IPS-20b (cell line): ENCODE data around the gene PSMA6.
A peak's percentile ranks its signal among the peaks of the same experiment; 100 is the strongest.
"Not testable (repeated sequence)": the region's sequence is repeated elsewhere in the genome, so short reads cannot be mapped to it uniquely, and the experiment has no call there.

Experiments
- H3K27ac ChIP-seq: one replicate; pipeline ENCODE4 v1.5.1; 2013; ENCODE audit warnings: low read length
- H3K27me3 ChIP-seq: 2 replicates; pipeline ENCODE4 v1.6.1; 2013; ENCODE audit warnings: mild to moderate bottlenecking, low read length, inconsistent platforms; ENCODE audit not compliant: insufficient read depth
- H3K36me3 ChIP-seq: 2 replicates; pipeline ENCODE4 v1.6.1; 2013; ENCODE audit warnings: low read depth, mild to moderate bottlenecking, inconsistent platforms, low read length, moderate library complexity; ENCODE audit not compliant: insufficient read depth
- H3K4me1 ChIP-seq: 2 replicates; pipeline ENCODE4 v1.6.1; 2013; ENCODE audit warnings: mild to moderate bottlenecking, control low read depth, inconsistent platforms, low read length, moderate library complexity; ENCODE audit not compliant: insufficient read depth
- H3K4me3 ChIP-seq: 2 replicates; pipeline ENCODE4 v1.5.1; 2013; ENCODE audit warnings: mild to moderate bottlenecking, low read length, inconsistent platforms
- H3K9ac ChIP-seq: 2 replicates; pipeline ENCODE4 v1.6.1; 2013; ENCODE audit warnings: low read depth, mild to moderate bottlenecking, inconsistent platforms, low read length, moderate library complexity
- H3K9me3 ChIP-seq: 2 replicates; pipeline ENCODE4 v1.6.1; 2013; ENCODE audit warnings: mild to moderate bottlenecking, low read depth, low read length, inconsistent platforms; ENCODE audit not compliant: insufficient read depth

Gene PSMA6

GRCh38 chr14:35339761-35340406, 47.7 kb downstream of the PSMA6 start:
- no peak overlapping the region for H3K27ac ChIP-seq
- no peaks in the 10 kb centered on the region for H3K36me3 ChIP-seq
- no peaks in the 10 kb centered on the region for H3K9me3 ChIP-seq
- H3K4me3 ChIP-seq, result no peak overlapping the region
- no peak overlapping the region for H3K9ac ChIP-seq
- H3K27me3 ChIP-seq, result no peaks in the 10 kb centered on the region
- H3K4me1 ChIP-seq, result peaks cover 8% of the 10 kb centered on the region; the same call in 1 of the 2 replicates

DNA sequence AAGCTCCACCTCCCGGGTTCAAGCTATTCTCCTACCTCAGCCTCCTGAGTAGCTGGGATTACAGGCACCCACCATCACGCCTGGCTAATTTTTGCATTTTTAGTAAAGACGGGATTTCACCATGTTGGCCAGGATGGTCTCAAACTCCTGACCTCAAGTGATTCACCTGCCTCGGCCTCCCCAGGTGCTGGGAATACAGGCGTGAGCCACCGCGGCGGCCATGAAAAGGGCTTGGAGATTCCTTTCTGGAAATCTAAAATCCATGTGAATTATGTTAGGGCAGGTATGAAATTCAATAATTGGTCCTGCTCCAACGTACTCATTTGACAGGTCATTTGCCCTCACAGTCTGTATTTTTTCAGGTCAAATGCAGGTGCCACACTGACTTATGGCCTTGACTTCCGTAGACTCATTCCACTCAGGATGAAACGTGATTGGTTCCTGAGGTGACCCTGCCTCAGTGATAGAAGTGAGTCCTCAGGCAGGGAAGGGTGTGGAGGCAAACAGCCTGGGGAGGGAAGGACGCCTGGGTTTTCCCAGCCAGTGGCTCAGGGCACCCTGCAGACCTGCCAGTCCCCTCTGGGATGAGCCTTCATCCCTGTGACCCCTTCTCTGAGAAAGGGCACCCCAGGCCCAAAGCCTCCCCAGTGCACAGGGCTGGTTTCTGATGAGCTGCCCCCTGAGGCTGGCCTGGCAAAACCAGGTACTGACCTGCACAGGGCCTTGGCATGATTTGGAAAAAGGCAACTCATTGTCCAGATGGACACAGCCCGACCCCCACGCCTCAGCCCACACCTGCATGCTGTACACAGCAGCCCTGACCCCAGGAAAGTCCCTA, 48.7 kb downstream of the PSMA6 start:
- Histone ChIP-seq H3K4me1 (peaks cover 8% of the 10 kb centered on the region; the same call in 1 of the 2 replicates), H3K4me3 (no peak overlapping the region), H3K9me3 (no peaks in the 10 kb centered on the region), H3K27me3 (no peaks in the 10 kb centered on the region), H3K36me3 (no peaks in the 10 kb centered on the region), H3K9ac (no peak overlapping the region), H3K27ac (no peak overlapping the region)

DNA sequence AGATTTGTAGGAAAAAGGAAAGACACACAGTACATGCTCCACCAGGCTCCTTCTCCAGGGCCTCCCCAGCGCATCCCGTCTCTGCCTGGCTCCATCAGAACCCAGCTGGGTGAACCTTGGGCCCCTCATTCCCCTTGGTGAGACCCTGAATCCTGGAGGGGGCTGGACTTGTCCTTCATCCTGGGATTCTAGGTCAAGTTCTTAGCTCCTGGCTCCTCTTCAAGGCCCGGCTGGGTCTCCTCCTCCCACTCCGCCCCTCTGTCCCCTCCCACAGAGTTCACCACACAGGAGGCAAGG, 49.2 kb downstream of the PSMA6 start:
- no peaks in the 10 kb centered on the region for H3K36me3 ChIP-seq
- H3K4me3 ChIP-seq, result no peak overlapping the region
- H3K27me3 ChIP-seq, result no peaks in the 10 kb centered on the region
- H3K4me1 ChIP-seq, result peaks cover 6% of the 10 kb centered on the region; the same call in 1 of the 2 replicates
- H3K27ac ChIP-seq, result no peak overlapping the region
- H3K9ac ChIP-seq, result no peak overlapping the region
- no peaks in the 10 kb centered on the region for H3K9me3 ChIP-seq

GRCh38 chr14:35341751-35342488, 49.7 kb downstream of the PSMA6 start:
- Histone ChIP-seq H3K36me3 (no peaks in the 10 kb centered on the region), H3K9ac (no peak overlapping the region), H3K9me3 (no peaks in the 10 kb centered on the region), H3K27ac (no peak overlapping the region), H3K27me3 (no peaks in the 10 kb centered on the region), H3K4me1 (peaks cover 2% of the 10 kb centered on the region; the same call in 1 of the 2 replicates), H3K4me3 (no peak overlapping the region)

DNA sequence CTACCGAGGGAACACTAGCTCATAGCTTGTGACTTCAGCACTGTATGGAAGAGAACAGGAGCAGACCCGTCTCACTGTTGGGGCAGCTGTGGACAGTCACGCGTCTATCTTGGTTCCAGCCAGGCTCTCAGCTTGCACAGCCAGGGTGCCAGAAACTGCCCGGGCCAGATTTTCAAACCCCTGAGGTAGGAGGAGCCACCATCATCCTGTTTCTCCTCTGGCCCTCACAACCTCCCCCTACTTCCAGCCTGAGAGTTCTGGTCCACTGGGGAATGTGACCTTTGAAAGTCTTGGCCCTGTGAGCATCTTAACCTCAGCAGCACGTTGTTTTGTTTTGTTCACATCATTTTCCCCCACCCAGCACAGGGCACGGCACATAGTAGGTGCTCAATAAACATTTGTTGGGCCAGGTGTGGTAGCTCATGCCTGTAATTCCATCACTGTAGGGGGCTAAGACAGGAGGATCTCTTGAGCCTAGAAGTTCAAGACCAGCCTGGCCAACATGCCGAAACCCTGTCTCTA, 50.4 kb downstream of the PSMA6 start:
- H3K4me1 ChIP-seq, result peaks cover 1% of the 10 kb centered on the region; the same call in 1 of the 2 replicates
- H3K27ac ChIP-seq, result no peak overlapping the region
- no peaks in the 10 kb centered on the region for H3K36me3 ChIP-seq
- H3K9me3 ChIP-seq, result no peaks in the 10 kb centered on the region
- H3K9ac ChIP-seq, result no peak overlapping the region
- H3K27me3 ChIP-seq, result no peaks in the 10 kb centered on the region
- H3K4me3 ChIP-seq, result no peak overlapping the region

DNA sequence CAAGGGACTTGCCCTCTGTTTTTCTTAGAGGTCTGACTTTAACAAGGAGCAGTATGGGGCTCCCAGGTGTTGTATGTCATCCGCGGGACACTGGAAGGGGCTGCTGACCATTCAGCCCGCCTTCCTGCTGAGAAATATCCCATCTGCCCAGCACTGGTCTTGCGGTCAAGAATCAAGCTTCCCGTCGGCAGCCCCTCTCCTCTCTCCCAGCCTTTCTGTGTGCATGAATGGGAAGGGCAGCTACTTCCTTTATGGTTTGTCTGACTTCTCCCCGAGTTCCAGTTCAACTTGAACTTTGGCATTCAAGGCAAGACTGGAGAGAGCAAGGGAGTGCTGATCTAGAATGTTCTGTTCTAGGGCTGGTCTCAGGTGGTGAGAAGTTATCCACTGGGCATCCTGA, 51.5 kb downstream of the PSMA6 start:
- Histone ChIP-seq H3K27ac (no peak overlapping the region), H3K36me3 (no peaks in the 10 kb centered on the region), H3K27me3 (no peaks in the 10 kb centered on the region), H3K4me3 (no peak overlapping the region), H3K9me3 (no peaks in the 10 kb centered on the region), H3K4me1 (peaks cover 6% of the 10 kb centered on the region; the same call in 1 of the 2 replicates), H3K9ac (no peak overlapping the region)

DNA sequence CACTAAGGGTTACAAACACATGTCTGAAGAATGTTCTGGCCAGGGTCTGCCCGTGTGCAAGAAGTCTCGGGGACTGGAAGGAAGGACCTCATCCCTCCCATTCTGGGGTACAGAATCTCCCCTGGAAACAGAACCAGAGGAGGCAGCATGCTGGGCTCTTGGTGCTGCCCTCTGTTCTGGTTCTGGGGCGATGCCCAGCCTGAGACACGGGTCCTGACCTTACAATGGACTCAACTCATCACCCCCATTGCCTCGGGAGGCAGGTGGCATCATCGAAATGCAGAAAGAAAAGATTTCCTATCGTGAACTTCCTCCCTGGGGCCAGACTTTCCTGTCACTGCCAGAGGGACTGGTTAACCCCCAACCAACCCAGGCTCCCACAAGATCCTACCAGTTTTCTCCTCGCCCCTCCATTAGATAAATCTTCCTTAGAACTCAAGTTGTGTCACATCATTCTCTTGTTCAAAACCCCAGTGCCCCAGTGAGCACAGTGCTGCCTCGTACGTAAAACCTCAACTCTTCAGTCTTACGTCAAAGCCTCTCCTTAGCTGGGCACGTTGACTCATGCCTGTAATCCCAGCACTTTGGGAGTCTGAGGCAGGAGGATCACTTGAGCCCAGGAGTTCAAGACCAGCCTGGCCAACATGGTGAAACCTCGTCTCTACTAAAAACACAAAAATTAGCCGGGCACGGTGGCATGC, 52.1 kb downstream of the PSMA6 start:
- no peaks in the 10 kb centered on the region for H3K9me3 ChIP-seq
- H3K4me1 ChIP-seq, result peaks cover 6% of the 10 kb centered on the region; the same call in 1 of the 2 replicates
- no peak overlapping the region for H3K4me3 ChIP-seq
- no peak overlapping the region for H3K9ac ChIP-seq
- H3K27ac ChIP-seq, result no peak overlapping the region
- no peaks in the 10 kb centered on the region for H3K27me3 ChIP-seq
- no peaks in the 10 kb centered on the region for H3K36me3 ChIP-seq

GRCh38 chr14:35346738-35347322, 54.6 kb downstream of the PSMA6 start:
- Histone ChIP-seq H3K4me3 (no peak overlapping the region), H3K27me3 (no peaks in the 10 kb centered on the region), H3K27ac (no peak overlapping the region), H3K36me3 (no peaks in the 10 kb centered on the region), H3K4me1 (peaks cover 7% of the 10 kb centered on the region; the same call in 1 of the 2 replicates), H3K9ac (no peak overlapping the region), H3K9me3 (no peaks in the 10 kb centered on the region)

GRCh38 chr14:35347323-35348043, 55.3 kb downstream of the PSMA6 start:
- peaks cover 13% of the 10 kb centered on the region for H3K4me1 ChIP-seq
- H3K9me3 ChIP-seq, result no peaks in the 10 kb centered on the region
- H3K4me3 ChIP-seq, result peak overlapping the region; percentile 18; the same call in 1 of the 2 replicates
- H3K36me3 ChIP-seq, result no peaks in the 10 kb centered on the region
- no peak overlapping the region for H3K27ac ChIP-seq
- H3K9ac ChIP-seq, result no peak overlapping the region
- no peaks in the 10 kb centered on the region for H3K27me3 ChIP-seq

DNA sequence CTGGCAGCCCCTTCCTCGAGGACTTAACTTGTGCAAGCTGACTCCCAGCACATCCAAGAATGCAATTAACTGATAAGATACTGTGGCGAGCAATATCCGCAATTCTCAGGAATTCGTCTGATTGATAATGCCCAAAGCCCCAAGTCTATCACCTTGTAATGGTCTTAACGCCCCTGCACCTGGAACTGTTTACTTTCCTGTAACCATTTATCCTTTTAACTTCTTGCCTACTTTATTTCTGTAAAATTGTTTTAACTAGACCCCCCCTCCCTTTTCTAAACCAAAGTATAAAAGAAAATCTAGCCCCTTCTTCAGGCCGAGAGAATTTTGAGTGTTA, 55.8 kb downstream of the PSMA6 start:
- H3K27ac ChIP-seq, result not testable (repeated sequence)
- peaks cover 13% of the 10 kb centered on the region for H3K4me1 ChIP-seq

More for the DNA sequence above, 55.8 kb downstream of the PSMA6 start:
- not testable (repeated sequence) for H3K9ac ChIP-seq, H3K36me3 ChIP-seq, H3K9me3 ChIP-seq, H3K4me3 ChIP-seq, H3K27me3 ChIP-seq
